ENCODE results near the gene BCAR3.

Gene BCAR3

GRCh38 chr1:93519199-93519829 is 162.3 kb downstream of the BCAR3 start:
- H3K18ac ChIP-seq (ENCODE audit: low read depth in 1 of 2, low read length in 2 of 2): no peak overlapping the region
- H3K9me3 ChIP-seq (ENCODE audit: control insufficient read depth, low read length): no peaks in the 10 kb centered on the region
- H3K9ac ChIP-seq (ENCODE audit: low read length): no peak overlapping the region
- no peak overlapping the region for H2BK12ac ChIP-seq (ENCODE audit: low read length in 2 of 2)
- no peak overlapping the region for H4K91ac ChIP-seq (ENCODE audit: low read length)
- H2BK15ac ChIP-seq (ENCODE audit: low read depth, poor library complexity, severe bottlenecking): no peak overlapping the region
- no peak overlapping the region for H3K4me2 ChIP-seq (ENCODE audit: low read length, poor library complexity, severe bottlenecking)
- no peak overlapping the region for H2AFZ ChIP-seq (ENCODE audit: low read depth, low read length)
- peak; percentile 4 for DNase-seq
- peak overlapping the region; percentile 26 for H3K27ac ChIP-seq (ENCODE audit: low read length, poor library complexity, severe bottlenecking)
- H3K79me1 ChIP-seq (replicated peaks; ENCODE audit: low read length, poor library complexity, severe bottlenecking): peaks cover 14% of the 10 kb centered on the region
- H3K14ac ChIP-seq (ENCODE audit: low read length in 2 of 2): no peak overlapping the region
- H3K4me3 ChIP-seq (ENCODE audit: insufficient read depth in 1 of 2, low read depth in 1 of 2, low read length in 2 of 2): no peak overlapping the region
- H3K27me3 ChIP-seq (ENCODE audit: control insufficient read depth in 1 of 2, insufficient read depth in 1 of 2, low read length in 2 of 2): no peaks in the 10 kb centered on the region
- peaks cover 3% of the 10 kb centered on the region for H3K4me1 ChIP-seq (ENCODE audit: control insufficient read depth, insufficient read depth, low read depth, low read length)
- no peaks in the 10 kb centered on the region for H3K36me3 ChIP-seq (ENCODE audit: control insufficient read depth in 1 of 2, insufficient read depth in 2 of 2, low read depth in 1 of 2, low read length in 2 of 2)
- no peak overlapping the region for H2BK5ac ChIP-seq (ENCODE audit: low read depth, low read length, poor library complexity, severe bottlenecking)
- no peak overlapping the region for H3K4ac ChIP-seq (ENCODE audit: low read depth in 1 of 2, low read length in 2 of 2)
- WGBS: 93% methylated on average over 3 of the region's 3 CpGs
- H4K8ac ChIP-seq (ENCODE audit: low read length): no peak overlapping the region
- no peak overlapping the region for H2AK5ac ChIP-seq (ENCODE audit: low read length, severe bottlenecking)
- no peak overlapping the region for H2BK120ac ChIP-seq (ENCODE audit: low read depth, low read length)
- H3K23ac ChIP-seq (ENCODE audit: low read length in 2 of 2): no peak overlapping the region

GRCh38 chr1:93518516-93518915 is 163.1 kb downstream of the BCAR3 start:
- Histone ChIP-seq H3K79me1 (replicated peaks; ENCODE audit: low read length, poor library complexity, severe bottlenecking) (peaks cover 13% of the 10 kb centered on the region), H4K91ac (ENCODE audit: low read length) (no peak overlapping the region), H3K14ac (ENCODE audit: low read length in 2 of 2) (no peak overlapping the region), H3K9ac (ENCODE audit: low read length) (no peak overlapping the region), H3K4ac (ENCODE audit: low read depth in 1 of 2, low read length in 2 of 2) (no peak overlapping the region), H3K4me1 (ENCODE audit: control insufficient read depth, insufficient read depth, low read depth, low read length) (peaks cover 3% of the 10 kb centered on the region), H3K4me2 (ENCODE audit: low read length, poor library complexity, severe bottlenecking) (no peak overlapping the region), H4K8ac (ENCODE audit: low read length) (no peak overlapping the region), H2BK12ac (ENCODE audit: low read length in 2 of 2) (no peak overlapping the region), H2AK5ac (ENCODE audit: low read length, severe bottlenecking) (no peak overlapping the region), H3K9me3 (ENCODE audit: control insufficient read depth, low read length) (no peaks in the 10 kb centered on the region), H3K27ac (ENCODE audit: low read length, poor library complexity, severe bottlenecking) (no peak overlapping the region), H2AFZ (ENCODE audit: low read depth, low read length) (no peak overlapping the region), H3K36me3 (ENCODE audit: control insufficient read depth in 1 of 2, insufficient read depth in 2 of 2, low read depth in 1 of 2, low read length in 2 of 2) (no peaks in the 10 kb centered on the region), H3K4me3 (ENCODE audit: insufficient read depth in 1 of 2, low read depth in 1 of 2, low read length in 2 of 2) (no peak overlapping the region), H3K27me3 (ENCODE audit: control insufficient read depth in 1 of 2, insufficient read depth in 1 of 2, low read length in 2 of 2) (no peaks in the 10 kb centered on the region), H3K18ac (ENCODE audit: low read depth in 1 of 2, low read length in 2 of 2) (no peak overlapping the region), H2BK120ac (ENCODE audit: low read depth, low read length) (no peak overlapping the region), H3K23ac (ENCODE audit: low read length in 2 of 2) (no peak overlapping the region), H2BK5ac (ENCODE audit: low read depth, low read length, poor library complexity, severe bottlenecking) (no peak overlapping the region), H2BK15ac (ENCODE audit: low read depth, poor library complexity, severe bottlenecking) (no peak overlapping the region)
- DNase-seq: no peak

GRCh38 chr1:93516164-93516563 is 165.5 kb downstream of the BCAR3 start:
- no peak overlapping the region for H3K4ac ChIP-seq (ENCODE audit: low read depth in 1 of 2, low read length in 2 of 2)
- no peak overlapping the region for H3K14ac ChIP-seq (ENCODE audit: low read length in 2 of 2)

More at GRCh38 chr1:93516164-93516563, 165.5 kb downstream of the BCAR3 start:
- Histone ChIP-seq H3K4me2 (ENCODE audit: low read length, poor library complexity, severe bottlenecking) (no peak overlapping the region), H3K9me3 (ENCODE audit: control insufficient read depth, low read length) (no peaks in the 10 kb centered on the region), H3K27me3 (ENCODE audit: control insufficient read depth in 1 of 2, insufficient read depth in 1 of 2, low read length in 2 of 2) (no peaks in the 10 kb centered on the region), H3K23ac (ENCODE audit: low read length in 2 of 2) (no peak overlapping the region), H3K36me3 (ENCODE audit: control insufficient read depth in 1 of 2, insufficient read depth in 2 of 2, low read depth in 1 of 2, low read length in 2 of 2) (no peaks in the 10 kb centered on the region), H2AK5ac (ENCODE audit: low read length, severe bottlenecking) (no peak overlapping the region), H3K4me1 (ENCODE audit: control insufficient read depth, insufficient read depth, low read depth, low read length) (peaks cover 3% of the 10 kb centered on the region), H3K27ac (ENCODE audit: low read length, poor library complexity, severe bottlenecking) (no peak overlapping the region), H3K4me3 (ENCODE audit: insufficient read depth in 1 of 2, low read depth in 1 of 2, low read length in 2 of 2) (no peak overlapping the region), H2BK15ac (ENCODE audit: low read depth, poor library complexity, severe bottlenecking) (no peak overlapping the region), H3K18ac (ENCODE audit: low read depth in 1 of 2, low read length in 2 of 2) (no peak overlapping the region), H4K91ac (ENCODE audit: low read length) (no peak overlapping the region), H2BK5ac (ENCODE audit: low read depth, low read length, poor library complexity, severe bottlenecking) (no peak overlapping the region), H4K8ac (ENCODE audit: low read length) (no peak overlapping the region), H3K9ac (ENCODE audit: low read length) (no peak overlapping the region), H3K79me1 (replicated peaks; ENCODE audit: low read length, poor library complexity, severe bottlenecking) (peaks cover 11% of the 10 kb centered on the region), H2AFZ (ENCODE audit: low read depth, low read length) (no peak overlapping the region), H2BK12ac (ENCODE audit: low read length in 2 of 2) (no peak overlapping the region), H2BK120ac (ENCODE audit: low read depth, low read length) (no peak overlapping the region)
- DNase-seq: no peak
- WGBS: 94% methylated on average over 5 of the region's 5 CpGs

Measured in mesenchymal stem cell (in vitro differentiated cells and primary cell).